ENCODE data around the gene NTHL1. TPM values are rescaled to one million over a fixed set of nuclear protein-coding genes. Genes with fewer than 3 reads are reported as not detected.

The NTHL1 gene
- total and polyA plus RNA-seq, 2 of the 13 experiments (the other 11 are each of a cell fraction or from before 2014, with no cell fraction given): 47.5 to 64.9 TPM

- TF ChIP-seq, protein P1, sequence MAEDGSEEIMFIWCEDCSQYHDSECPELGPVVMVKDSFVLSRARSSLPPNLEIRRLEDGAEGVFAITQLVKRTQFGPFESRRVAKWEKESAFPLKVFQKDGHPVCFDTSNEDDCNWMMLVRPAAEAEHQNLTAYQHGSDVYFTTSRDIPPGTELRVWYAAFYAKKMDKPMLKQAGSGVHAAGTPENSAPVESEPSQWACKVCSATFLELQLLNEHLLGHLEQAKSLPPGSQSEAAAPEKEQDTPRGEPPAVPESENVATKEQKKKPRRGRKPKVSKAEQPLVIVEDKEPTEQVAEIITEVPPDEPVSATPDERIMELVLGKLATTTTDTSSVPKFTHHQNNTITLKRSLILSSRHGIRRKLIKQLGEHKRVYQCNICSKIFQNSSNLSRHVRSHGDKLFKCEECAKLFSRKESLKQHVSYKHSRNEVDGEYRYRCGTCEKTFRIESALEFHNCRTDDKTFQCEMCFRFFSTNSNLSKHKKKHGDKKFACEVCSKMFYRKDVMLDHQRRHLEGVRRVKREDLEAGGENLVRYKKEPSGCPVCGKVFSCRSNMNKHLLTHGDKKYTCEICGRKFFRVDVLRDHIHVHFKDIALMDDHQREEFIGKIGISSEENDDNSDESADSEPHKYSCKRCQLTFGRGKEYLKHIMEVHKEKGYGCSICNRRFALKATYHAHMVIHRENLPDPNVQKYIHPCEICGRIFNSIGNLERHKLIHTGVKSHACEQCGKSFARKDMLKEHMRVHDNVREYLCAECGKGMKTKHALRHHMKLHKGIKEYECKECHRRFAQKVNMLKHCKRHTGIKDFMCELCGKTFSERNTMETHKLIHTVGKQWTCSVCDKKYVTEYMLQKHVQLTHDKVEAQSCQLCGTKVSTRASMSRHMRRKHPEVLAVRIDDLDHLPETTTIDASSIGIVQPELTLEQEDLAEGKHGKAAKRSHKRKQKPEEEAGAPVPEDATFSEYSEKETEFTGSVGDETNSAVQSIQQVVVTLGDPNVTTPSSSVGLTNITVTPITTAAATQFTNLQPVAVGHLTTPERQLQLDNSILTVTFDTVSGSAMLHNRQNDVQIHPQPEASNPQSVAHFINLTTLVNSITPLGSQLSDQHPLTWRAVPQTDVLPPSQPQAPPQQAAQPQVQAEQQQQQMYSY (CRISPR knock-in tag; IDR thresholded peaks at IDR 0.05): 0 out of 2 replicates have a peak, but pooled peaks have one; percentile 23
- TF ChIP-seq ARNT (IDR thresholded peaks at IDR 0.05) (no peak), ZNF343 (CRISPR knock-in tag; IDR thresholded peaks at IDR 0.05) (no peak), ZNF263 (CRISPR knock-in tag; IDR thresholded peaks at IDR 0.05) (no peak), ZNF329 (CRISPR knock-in tag; IDR thresholded peaks at IDR 0.05; ENCODE audit: low read depth) (no peak), MBD4 (IDR thresholded peaks at IDR 0.05; ENCODE audit: borderline replicate concordance, low read length) (no peak), ZNF800 (CRISPR knock-in tag; IDR thresholded peaks at IDR 0.05) (no peak), PHF20 (CRISPR knock-in tag; IDR thresholded peaks at IDR 0.05) (no peak), MTA3 (CRISPR knock-in tag; IDR thresholded peaks at IDR 0.05) (no peak), NFYB (CRISPR knock-in tag; IDR thresholded peaks at IDR 0.05) (no peak), RCOR2 (CRISPR knock-in tag; IDR thresholded peaks at IDR 0.05) (no peak), ZBTB4 (CRISPR knock-in tag; IDR thresholded peaks at IDR 0.05; ENCODE audit: borderline replicate concordance) (no peak), ZNF362 (CRISPR knock-in tag; IDR thresholded peaks at IDR 0.05; ENCODE audit: borderline replicate concordance) (no peak), SETDB1 (CRISPR knock-in tag; IDR thresholded peaks at IDR 0.05; ENCODE audit: borderline replicate concordance) (no peak), DMAP1 (CRISPR knock-in tag; IDR thresholded peaks at IDR 0.05) (peak; percentile 40; the same call in 1 of the 2 replicates), POLR2AphosphoS5 (IDR thresholded peaks at IDR 0.05; ENCODE audit: low read depth, low read length) (no peak), PCBP1 (IDR thresholded peaks at IDR 0.05; ENCODE audit: borderline replicate concordance, low read depth, low read length) (no peak; the same call in 1 of the 2 replicates), ZNF567 (CRISPR knock-in tag; IDR thresholded peaks at IDR 0.05; ENCODE audit: borderline replicate concordance) (no peak), ZNF30 (CRISPR knock-in tag; IDR thresholded peaks at IDR 0.05) (no peak), SATB2 (CRISPR knock-in tag; IDR thresholded peaks at IDR 0.05) (no peak)
These were observed 20.3 kb downstream of the NTHL1 start (continued) for GRCh38 chr16:2027024-2028010.
